GM23338 (cell line): ENCODE results near the gene CATSPERZ.

Experiments used
- CREB1 ChIP-seq: fragments of 250-450 bp; sonication (Bioruptor Pico); IDR thresholded peaks from 2 replicates; pipeline ENCODE4 v1.5.0; 2020; ENCODE audit warnings: low read depth, mild to moderate bottlenecking, moderate library complexity
- EZH2 ChIP-seq: fragments of 200-600 bp; sonication (generic); IDR thresholded peaks from one replicate; pipeline ENCODE4 v1.8.0; 2017; ENCODE audit warnings: antibody characterized with exemption, mild to moderate bottlenecking, low read depth; ENCODE audit not compliant: unreplicated experiment
- EZH2phosphoT487 ChIP-seq: fragments of 200-600 bp; sonication (generic); IDR thresholded peaks from one replicate; pipeline ENCODE4 v1.8.1; 2018; ENCODE audit warnings: antibody characterized with exemption; ENCODE audit not compliant: unreplicated experiment
- JUNB ChIP-seq: IDR thresholded peaks from one replicate; pipeline ENCODE4 v1.6.1; 2016; ENCODE audit warnings: antibody characterized with exemption; ENCODE audit not compliant: unreplicated experiment
- POLR2AphosphoS5 ChIP-seq: IDR thresholded peaks from 2 replicates; pipeline ENCODE4 v1.6.1; 2016; ENCODE audit warnings: antibody characterized with exemption, low read depth
- ZNF114 ChIP-seq: fragments of 250-450 bp; sonication (Bioruptor Pico); IDR thresholded peaks from 2 replicates; pipeline ENCODE4 v1.5.0; 2020; ENCODE audit warnings: mild to moderate bottlenecking, moderate library complexity
- ZNF331 ChIP-seq: fragments of 250-450 bp; sonication (Bioruptor Pico); IDR thresholded peaks from 2 replicates; pipeline ENCODE4 v1.5.0; 2020; ENCODE audit warnings: low read depth, mild to moderate bottlenecking, moderate library complexity
- TF ChIP-seq, protein P1 (sequence below), 2 experiments: fragments of 200-600 bp in 1 of 2; sonication (generic) in 1 of 2; conservative IDR thresholded peaks; 2 replicates each; pipeline versions ENCODE4 v1.5.1 to v1.6.1; 2016 to 2017; ENCODE audit warnings: antibody characterized with exemption in 2 of 2, low read depth in 2 of 2, mild to moderate bottlenecking in 2 of 2, moderate library complexity in 1 of 2
- TF ChIP-seq, protein P2 (sequence below): IDR thresholded peaks from one replicate; pipeline ENCODE4 v1.6.1; 2018; ENCODE audit warnings: antibody characterized with exemption; ENCODE audit not compliant: unreplicated experiment
- TF ChIP-seq, protein P3 (sequence below): IDR thresholded peaks from 2 replicates; pipeline ENCODE4 v1.6.1; 2016; ENCODE audit warnings: antibody characterized with exemption

DNA sequence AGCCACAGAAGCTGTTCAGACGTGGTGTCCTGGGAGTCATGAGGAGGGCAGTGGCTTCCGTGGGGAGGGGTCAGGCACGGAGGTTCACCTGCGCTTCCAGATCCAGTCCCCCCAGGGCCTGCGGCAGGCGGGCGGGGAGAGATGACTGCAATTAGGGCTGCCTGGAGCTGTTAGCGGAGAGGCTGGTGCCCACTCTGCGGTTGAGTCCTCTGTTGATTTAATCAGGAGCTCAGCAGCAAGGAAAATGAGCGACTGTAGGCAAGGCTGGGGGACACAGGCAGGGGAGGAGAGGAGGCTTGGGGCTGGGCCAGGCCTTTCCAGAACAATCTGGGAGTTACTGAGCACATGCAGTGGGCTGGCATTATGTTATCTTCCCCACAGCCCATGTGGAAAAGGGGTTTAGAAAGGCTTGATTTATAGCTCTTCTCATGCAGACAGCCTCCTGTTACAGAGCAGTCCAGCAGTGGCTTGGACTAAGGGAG, 35.7 kb upstream of the CATSPERZ start:
- TF ChIP-seq, protein P1, sequence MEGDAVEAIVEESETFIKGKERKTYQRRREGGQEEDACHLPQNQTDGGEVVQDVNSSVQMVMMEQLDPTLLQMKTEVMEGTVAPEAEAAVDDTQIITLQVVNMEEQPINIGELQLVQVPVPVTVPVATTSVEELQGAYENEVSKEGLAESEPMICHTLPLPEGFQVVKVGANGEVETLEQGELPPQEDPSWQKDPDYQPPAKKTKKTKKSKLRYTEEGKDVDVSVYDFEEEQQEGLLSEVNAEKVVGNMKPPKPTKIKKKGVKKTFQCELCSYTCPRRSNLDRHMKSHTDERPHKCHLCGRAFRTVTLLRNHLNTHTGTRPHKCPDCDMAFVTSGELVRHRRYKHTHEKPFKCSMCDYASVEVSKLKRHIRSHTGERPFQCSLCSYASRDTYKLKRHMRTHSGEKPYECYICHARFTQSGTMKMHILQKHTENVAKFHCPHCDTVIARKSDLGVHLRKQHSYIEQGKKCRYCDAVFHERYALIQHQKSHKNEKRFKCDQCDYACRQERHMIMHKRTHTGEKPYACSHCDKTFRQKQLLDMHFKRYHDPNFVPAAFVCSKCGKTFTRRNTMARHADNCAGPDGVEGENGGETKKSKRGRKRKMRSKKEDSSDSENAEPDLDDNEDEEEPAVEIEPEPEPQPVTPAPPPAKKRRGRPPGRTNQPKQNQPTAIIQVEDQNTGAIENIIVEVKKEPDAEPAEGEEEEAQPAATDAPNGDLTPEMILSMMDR (conservative IDR thresholded peaks at IDR 0.05; ENCODE audit: low read depth in 2 of 2) = no peak
- TF ChIP-seq, protein P2, sequence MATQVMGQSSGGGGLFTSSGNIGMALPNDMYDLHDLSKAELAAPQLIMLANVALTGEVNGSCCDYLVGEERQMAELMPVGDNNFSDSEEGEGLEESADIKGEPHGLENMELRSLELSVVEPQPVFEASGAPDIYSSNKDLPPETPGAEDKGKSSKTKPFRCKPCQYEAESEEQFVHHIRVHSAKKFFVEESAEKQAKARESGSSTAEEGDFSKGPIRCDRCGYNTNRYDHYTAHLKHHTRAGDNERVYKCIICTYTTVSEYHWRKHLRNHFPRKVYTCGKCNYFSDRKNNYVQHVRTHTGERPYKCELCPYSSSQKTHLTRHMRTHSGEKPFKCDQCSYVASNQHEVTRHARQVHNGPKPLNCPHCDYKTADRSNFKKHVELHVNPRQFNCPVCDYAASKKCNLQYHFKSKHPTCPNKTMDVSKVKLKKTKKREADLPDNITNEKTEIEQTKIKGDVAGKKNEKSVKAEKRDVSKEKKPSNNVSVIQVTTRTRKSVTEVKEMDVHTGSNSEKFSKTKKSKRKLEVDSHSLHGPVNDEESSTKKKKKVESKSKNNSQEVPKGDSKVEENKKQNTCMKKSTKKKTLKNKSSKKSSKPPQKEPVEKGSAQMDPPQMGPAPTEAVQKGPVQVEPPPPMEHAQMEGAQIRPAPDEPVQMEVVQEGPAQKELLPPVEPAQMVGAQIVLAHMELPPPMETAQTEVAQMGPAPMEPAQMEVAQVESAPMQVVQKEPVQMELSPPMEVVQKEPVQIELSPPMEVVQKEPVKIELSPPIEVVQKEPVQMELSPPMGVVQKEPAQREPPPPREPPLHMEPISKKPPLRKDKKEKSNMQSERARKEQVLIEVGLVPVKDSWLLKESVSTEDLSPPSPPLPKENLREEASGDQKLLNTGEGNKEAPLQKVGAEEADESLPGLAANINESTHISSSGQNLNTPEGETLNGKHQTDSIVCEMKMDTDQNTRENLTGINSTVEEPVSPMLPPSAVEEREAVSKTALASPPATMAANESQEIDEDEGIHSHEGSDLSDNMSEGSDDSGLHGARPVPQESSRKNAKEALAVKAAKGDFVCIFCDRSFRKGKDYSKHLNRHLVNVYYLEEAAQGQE = no peak
- no peak for TF ChIP-seq POLR2AphosphoS5
- no peak for TF ChIP-seq EZH2
- no peak for TF ChIP-seq EZH2phosphoT487
- TF ChIP-seq, protein P3, sequence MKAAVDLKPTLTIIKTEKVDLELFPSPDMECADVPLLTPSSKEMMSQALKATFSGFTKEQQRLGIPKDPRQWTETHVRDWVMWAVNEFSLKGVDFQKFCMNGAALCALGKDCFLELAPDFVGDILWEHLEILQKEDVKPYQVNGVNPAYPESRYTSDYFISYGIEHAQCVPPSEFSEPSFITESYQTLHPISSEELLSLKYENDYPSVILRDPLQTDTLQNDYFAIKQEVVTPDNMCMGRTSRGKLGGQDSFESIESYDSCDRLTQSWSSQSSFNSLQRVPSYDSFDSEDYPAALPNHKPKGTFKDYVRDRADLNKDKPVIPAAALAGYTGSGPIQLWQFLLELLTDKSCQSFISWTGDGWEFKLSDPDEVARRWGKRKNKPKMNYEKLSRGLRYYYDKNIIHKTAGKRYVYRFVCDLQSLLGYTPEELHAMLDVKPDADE = no peak
- TF ChIP-seq ZNF114 (CRISPR knock-in tag) = no peak
- TF ChIP-seq ZNF331 (CRISPR knock-in tag) = no peak
- no peak for TF ChIP-seq JUNB
- TF ChIP-seq CREB1 (CRISPR knock-in tag) = no peak
